Adrenal gland (tissue), 5 donors: Measurements from ENCODE around the gene CCDC85C.

ENCODE experiments used
- CTCF ChIP-seq, 6 experiments: fragments of 450-650 bp in 4 of 6; fragments of 200-600 bp in 2 of 6; sonication (generic) in 1 of 6; IDR thresholded peaks; 1 replicate in 5 of 6; 2 replicates in 1 of 6; pipeline versions ENCODE4 v1.5.1 to v1.8.0; 2016 to 2021; ENCODE audit warnings: antibody characterized with exemption in 6 of 6, mild to moderate bottlenecking in 2 of 6, moderate library complexity in 1 of 6
- POLR2A ChIP-seq, 2 donors: fragments of 450-650 bp; IDR thresholded peaks; one replicate each; pipeline ENCODE4 v1.6.1; 2017; ENCODE audit warnings: antibody characterized with exemption in 2 of 2, mild to moderate bottlenecking in 2 of 2, moderate library complexity in 1 of 2
- donor health status: DM: no; HTN: no; CAD: no.

GRCh38 chr14:99550387-99550992 lies 53.5 kb downstream of the CCDC85C start:
- TF ChIP-seq CTCF (IDR thresholded peaks at IDR 0.05) = no peak
- no peak for TF ChIP-seq POLR2A (IDR thresholded peaks at IDR 0.05)
